Neural cell (in vitro differentiated cells): ENCODE measurements around the gene RHOH. TPM values are rescaled to one million over a fixed set of nuclear protein-coding genes. Genes with fewer than 3 reads are reported as not detected.

Source experiments
- H2AFZ ChIP-seq: fragments of 200-600, 300-800 bp; sonication (generic), shearing (Covaris generic); 2 replicates; pipeline ENCODE4 v1.6.0; 2014; ENCODE audit warnings: low read depth, mild to moderate bottlenecking, antibody characterized with exemption, low read length, moderate library complexity
- H3F3A ChIP-seq: fragments of 200-600 bp; shearing (Covaris generic); 2 replicates; pipeline ENCODE4 v1.6.1; 2016; ENCODE audit warnings: mild to moderate bottlenecking, moderate library complexity, mixed read lengths, antibody characterized with exemption, low read length; ENCODE audit not compliant: insufficient read depth, poor library complexity, severe bottlenecking
- H3K27ac ChIP-seq: fragments of 200-600, 300-800 bp; sonication (generic), shearing (Covaris generic); 2 replicates; pipeline ENCODE4 v1.5.1; 2014; ENCODE audit warnings: mild to moderate bottlenecking, low read length, moderate library complexity
- H3K27me3 ChIP-seq: fragments of 300-800, 200-600 bp; sonication (generic), shearing (Covaris generic); 2 replicates; pipeline ENCODE4 v1.6.0; 2014; ENCODE audit warnings: mild to moderate bottlenecking, low read depth, low read length, moderate library complexity; ENCODE audit not compliant: insufficient read depth
- H3K36me3 ChIP-seq: fragments of 300-800, 200-600 bp; sonication (generic), shearing (Covaris generic); 2 replicates; pipeline ENCODE4 v1.5.1; 2014; ENCODE audit warnings: mild to moderate bottlenecking, antibody characterized with exemption, low read length, moderate library complexity; ENCODE audit not compliant: insufficient read depth
- H3K4me2 ChIP-seq: fragments of 300-800, 200-600 bp; sonication (generic), shearing (Covaris generic); 2 replicates; pipeline ENCODE4 v1.6.0; 2014; ENCODE audit warnings: mild to moderate bottlenecking, low read length
- H3K4me3 ChIP-seq: fragments of 300-800, 200-600 bp; sonication (generic), shearing (Covaris generic); 2 replicates; pipeline ENCODE4 v1.5.1; 2014; ENCODE audit warnings: mild to moderate bottlenecking, low read length, moderate library complexity
- H3K79me2 ChIP-seq: fragments of 200-600 bp; shearing (Covaris generic); replicated peaks from 2 replicates; pipeline ENCODE4 v1.6.0; 2014; ENCODE audit warnings: mild to moderate bottlenecking, low read length, moderate library complexity; ENCODE audit not compliant: insufficient read depth
- H3K9ac ChIP-seq: fragments of 300-800, 200-600 bp; sonication (generic), shearing (Covaris generic); 2 replicates; pipeline ENCODE4 v1.6.1; 2016; ENCODE audit warnings: mild to moderate bottlenecking, low read length, mixed read lengths
- H3K9me2 ChIP-seq: fragments of 200-600 bp; shearing (Covaris generic); 2 replicates; pipeline ENCODE4 v1.6.1; 2016; ENCODE audit warnings: mild to moderate bottlenecking, low read length, mixed read lengths; ENCODE audit not compliant: insufficient read depth
- H3K9me3 ChIP-seq: fragments of 200-600, 300-800 bp; sonication (generic), shearing (Covaris generic); 2 replicates; pipeline ENCODE4 v1.6.1; 2016; ENCODE audit warnings: mild to moderate bottlenecking, mixed run types, low read length, moderate library complexity, mixed read lengths
- H4K20me1 ChIP-seq: fragments of 200-600 bp; shearing (Covaris generic); 2 replicates; pipeline ENCODE4 v1.6.1; 2016; ENCODE audit warnings: mild to moderate bottlenecking, mixed run types; ENCODE audit not compliant: insufficient read depth
- CTCF ChIP-seq: fragments of 450-650 bp; IDR thresholded peaks from 2 replicates; pipeline ENCODE4 v1.5.1; 2014; ENCODE audit warnings: antibody characterized with exemption, mild to moderate bottlenecking, moderate library complexity; ENCODE audit not compliant: poor library complexity, severe bottlenecking
- EP300 ChIP-seq: fragments of 450-650 bp; conservative IDR thresholded peaks from 2 replicates; pipeline ENCODE4 v1.6.1; 2014; ENCODE audit warnings: antibody characterized with exemption, mild to moderate bottlenecking, moderate library complexity; ENCODE audit not compliant: poor library complexity, severe bottlenecking
- EZH2 ChIP-seq: fragments of 200-600, 300-800 bp; shearing (Covaris generic), sonication (generic); IDR thresholded peaks from 2 replicates; pipeline ENCODE4 v1.6.1; 2014; ENCODE audit warnings: antibody characterized with exemption, low read length, borderline replicate concordance, mild to moderate bottlenecking; ENCODE audit not compliant: insufficient read depth, poor library complexity, severe bottlenecking
- MXI1 ChIP-seq: fragments of 450-650 bp; conservative IDR thresholded peaks from 2 replicates; pipeline ENCODE4 v1.6.1; 2014; ENCODE audit warnings: antibody characterized with exemption, mild to moderate bottlenecking; ENCODE audit not compliant: poor library complexity, severe bottlenecking
- POLR2AphosphoS5 ChIP-seq: IDR thresholded peaks from 2 replicates; pipeline ENCODE4 v1.6.1; 2012
- RAD21 ChIP-seq: fragments of 450-650 bp; conservative IDR thresholded peaks from 2 replicates; pipeline ENCODE4 v1.6.1; 2014; ENCODE audit warnings: antibody characterized with exemption, mild to moderate bottlenecking, moderate library complexity
- SMC3 ChIP-seq: fragments of 450-650 bp; conservative IDR thresholded peaks from 2 replicates; pipeline ENCODE4 v1.6.1; 2014; ENCODE audit warnings: antibody characterized with exemption, mild to moderate bottlenecking, moderate library complexity; ENCODE audit not compliant: poor library complexity
- TAF1 ChIP-seq: IDR thresholded peaks from 2 replicates; pipeline ENCODE4 v1.6.1; 2012; ENCODE audit warnings: low read depth
- polyA plus RNA-seq: library from polyadenylated mRNA; depleted of rRNA; stranded (reverse); fragments of >200 nt; gene quantifications from 2 replicates; pipeline ENCODE4 v1.2.3, GENCODE V29; 2014
- TF ChIP-seq, protein P1 (sequence below): IDR thresholded peaks from 2 replicates; pipeline ENCODE4 v1.6.1; 2012; ENCODE audit warnings: borderline replicate concordance

Gene RHOH
- polyA plus RNA-seq, 1 donor from 2014 or later = not detected

DNA sequence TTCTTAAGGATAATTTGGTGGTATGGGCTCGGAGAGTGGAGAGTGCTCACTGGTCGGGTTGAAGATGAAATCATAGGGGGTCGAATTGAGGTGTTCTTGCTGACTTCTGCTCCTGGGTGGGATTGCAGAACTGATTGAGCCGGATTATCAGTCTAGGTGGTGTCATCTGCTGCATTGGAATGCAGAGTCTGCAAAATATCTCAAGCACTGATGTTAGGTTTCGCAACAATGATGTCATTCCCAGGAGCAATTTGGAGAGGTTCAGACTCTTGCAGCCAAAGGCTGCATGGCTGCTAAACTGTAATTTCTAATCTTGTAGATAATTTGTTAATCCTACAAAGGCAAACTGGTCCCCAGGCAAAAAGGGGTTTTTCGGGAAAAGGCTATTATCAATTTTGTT is 67.7 kb downstream of the RHOH start:
- H3K4me2 ChIP-seq = no peak overlapping the region
- H3K27me3 ChIP-seq = no peaks in the 10 kb centered on the region
- H3K79me2 ChIP-seq = no peaks in the 10 kb centered on the region
- H3K36me3 ChIP-seq = no peaks in the 10 kb centered on the region
- H3K9ac ChIP-seq = no peak overlapping the region
- TF ChIP-seq EZH2 (no peak), SMC3 (no peak), POLR2AphosphoS5 (no peak), RAD21 (no peak), MXI1 (no peak), EP300 (no peak), CTCF (no peak), TAF1 (no peak)
- TF ChIP-seq, protein P1, sequence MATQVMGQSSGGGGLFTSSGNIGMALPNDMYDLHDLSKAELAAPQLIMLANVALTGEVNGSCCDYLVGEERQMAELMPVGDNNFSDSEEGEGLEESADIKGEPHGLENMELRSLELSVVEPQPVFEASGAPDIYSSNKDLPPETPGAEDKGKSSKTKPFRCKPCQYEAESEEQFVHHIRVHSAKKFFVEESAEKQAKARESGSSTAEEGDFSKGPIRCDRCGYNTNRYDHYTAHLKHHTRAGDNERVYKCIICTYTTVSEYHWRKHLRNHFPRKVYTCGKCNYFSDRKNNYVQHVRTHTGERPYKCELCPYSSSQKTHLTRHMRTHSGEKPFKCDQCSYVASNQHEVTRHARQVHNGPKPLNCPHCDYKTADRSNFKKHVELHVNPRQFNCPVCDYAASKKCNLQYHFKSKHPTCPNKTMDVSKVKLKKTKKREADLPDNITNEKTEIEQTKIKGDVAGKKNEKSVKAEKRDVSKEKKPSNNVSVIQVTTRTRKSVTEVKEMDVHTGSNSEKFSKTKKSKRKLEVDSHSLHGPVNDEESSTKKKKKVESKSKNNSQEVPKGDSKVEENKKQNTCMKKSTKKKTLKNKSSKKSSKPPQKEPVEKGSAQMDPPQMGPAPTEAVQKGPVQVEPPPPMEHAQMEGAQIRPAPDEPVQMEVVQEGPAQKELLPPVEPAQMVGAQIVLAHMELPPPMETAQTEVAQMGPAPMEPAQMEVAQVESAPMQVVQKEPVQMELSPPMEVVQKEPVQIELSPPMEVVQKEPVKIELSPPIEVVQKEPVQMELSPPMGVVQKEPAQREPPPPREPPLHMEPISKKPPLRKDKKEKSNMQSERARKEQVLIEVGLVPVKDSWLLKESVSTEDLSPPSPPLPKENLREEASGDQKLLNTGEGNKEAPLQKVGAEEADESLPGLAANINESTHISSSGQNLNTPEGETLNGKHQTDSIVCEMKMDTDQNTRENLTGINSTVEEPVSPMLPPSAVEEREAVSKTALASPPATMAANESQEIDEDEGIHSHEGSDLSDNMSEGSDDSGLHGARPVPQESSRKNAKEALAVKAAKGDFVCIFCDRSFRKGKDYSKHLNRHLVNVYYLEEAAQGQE = no peak
- H4K20me1 ChIP-seq = no peaks in the 10 kb centered on the region
- no peak overlapping the region for H3K27ac ChIP-seq
- no peaks in the 10 kb centered on the region for H3F3A ChIP-seq
- no peaks in the 10 kb centered on the region for H3K9me2 ChIP-seq
- H3K4me3 ChIP-seq = no peak overlapping the region
- H2AFZ ChIP-seq = no peak overlapping the region
- no peaks in the 10 kb centered on the region for H3K9me3 ChIP-seq

- no peak overlapping the region for H3K9ac ChIP-seq
- H3K36me3 ChIP-seq = no peaks in the 10 kb centered on the region
- no peaks in the 10 kb centered on the region for H3K27me3 ChIP-seq
- H2AFZ ChIP-seq = no peak overlapping the region
- TF ChIP-seq RAD21 (no peak), POLR2AphosphoS5 (no peak), EZH2 (no peak), MXI1 (no peak), TAF1 (no peak), SMC3 (no peak), EP300 (no peak), CTCF (no peak)
- TF ChIP-seq, protein P1 = no peak
- H3K4me3 ChIP-seq = no peak overlapping the region
- H3K9me2 ChIP-seq = no peaks in the 10 kb centered on the region
- no peaks in the 10 kb centered on the region for H3F3A ChIP-seq
- H3K4me2 ChIP-seq = no peak overlapping the region
- no peaks in the 10 kb centered on the region for H3K9me3 ChIP-seq
- H4K20me1 ChIP-seq = no peaks in the 10 kb centered on the region
- no peaks in the 10 kb centered on the region for H3K79me2 ChIP-seq
- peak overlapping the region; percentile 24 for H3K27ac ChIP-seq
Observed at GRCh38 chr4:40264995-40265909, 68.4 kb downstream of the RHOH start.
